Thyroid gland (tissue), 4 donors: Measurements from ENCODE around the gene TMEM132D. TPM values are rescaled to one million over a fixed set of nuclear protein-coding genes. Genes with fewer than 3 reads are reported as not detected.

Experiments used
- DNase-seq, 2 donors: peaks; one replicate each; pipeline ENCODE4 v3.0.0-alpha.2; 2019
- H3K27ac ChIP-seq, 3 donors: fragments of 200-600 bp; sonication (generic); 1 replicate in 2 of 3; 2 replicates in 1 of 3; pipeline ENCODE4 v1.5.1; 2016 to 2019; ENCODE audit warnings: mild to moderate bottlenecking in 1 of 3, moderate library complexity in 1 of 3
- H3K27me3 ChIP-seq: fragments of 200-600 bp; sonication (generic); one replicate; pipeline ENCODE4 v1.5.1; 2019
- H3K36me3 ChIP-seq, 2 donors: fragments of 200-600 bp; sonication (generic); one replicate each; pipeline ENCODE4 v1.5.1; 2016 to 2019
- H3K4me1 ChIP-seq, 2 donors: fragments of 200-600 bp; sonication (generic); one replicate each; pipeline ENCODE4 v1.5.1; 2017 to 2019
- H3K4me3 ChIP-seq, 3 donors: fragments of 200-600 bp; sonication (generic); replicated peaks in 1 of 3; 1 replicate in 2 of 3; 2 replicates in 1 of 3; pipeline ENCODE4 v1.5.1; 2016; ENCODE audit warnings: mild to moderate bottlenecking in 1 of 3
- H3K9me3 ChIP-seq: fragments of 200-600 bp; sonication (generic); one replicate; pipeline ENCODE4 v1.5.1; 2017
- POLR2A ChIP-seq, 2 donors: fragments of 450-650 bp; IDR thresholded peaks; one replicate each; pipeline ENCODE4 v1.6.1; 2017; ENCODE audit warnings: antibody characterized with exemption in 2 of 2, mild to moderate bottlenecking in 2 of 2, moderate library complexity in 1 of 2
- WGBS, 2 donors: methylation state at CpG; one replicate each; pipeline ENCODE4 v1.1.5; 2017; 5-methylcytosine and 5-hydroxymethylcytosine counted together
- intact Hi-C: fragments of 100-400 bp; cut with DNase I; formaldehyde crosslinking; loops from one replicate; pipeline ENCODE4 v1.15.1; 2023
- total RNA-seq, 4 donors: library from RNA; depleted of rRNA; stranded (reverse); fragments of >200 nt; gene quantifications; one replicate each; pipeline ENCODE4 v1.2.3, GENCODE V29; 2016
- TF ChIP-seq, protein P1 (sequence below), 6 experiments: fragments of 200-600 bp in 3 of 6; fragments of 450-650 bp in 3 of 6; sonication (generic) in 3 of 6; IDR thresholded peaks; one replicate each; pipeline ENCODE4 v1.5.1; 2016 to 2019; ENCODE audit warnings: antibody characterized with exemption in 6 of 6, mild to moderate bottlenecking in 2 of 6, inconsistent platforms in 1 of 6, moderate library complexity in 1 of 6

Gene TMEM132D
- total RNA-seq, 4 donors from 2014 or later, result not detected

DNA sequence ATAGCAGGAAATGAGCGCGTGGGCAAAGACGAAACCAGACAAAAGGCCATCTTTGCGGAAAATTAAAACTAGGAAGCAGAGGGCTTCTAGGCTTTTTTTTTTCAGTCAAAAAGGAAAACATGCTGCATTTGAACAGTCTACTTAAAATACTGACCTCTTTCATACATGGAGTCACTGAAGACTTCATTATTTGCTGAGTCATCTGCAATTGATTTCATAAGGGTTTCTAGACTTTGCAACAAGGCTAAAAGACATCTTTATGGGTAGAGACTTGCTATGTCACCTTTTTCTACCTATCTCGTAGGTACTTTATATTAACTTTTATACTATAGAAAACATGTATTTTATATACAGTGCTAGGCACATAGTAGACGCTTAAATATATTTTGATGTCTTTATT, 238.4 kb downstream of the TMEM132D start:
- H3K9me3 ChIP-seq, result no peaks in the 10 kb centered on the region
- intact Hi-C loops, result no loop called here
- no peaks in the 10 kb centered on the region for H3K4me1 ChIP-seq
- TF ChIP-seq, protein P1, sequence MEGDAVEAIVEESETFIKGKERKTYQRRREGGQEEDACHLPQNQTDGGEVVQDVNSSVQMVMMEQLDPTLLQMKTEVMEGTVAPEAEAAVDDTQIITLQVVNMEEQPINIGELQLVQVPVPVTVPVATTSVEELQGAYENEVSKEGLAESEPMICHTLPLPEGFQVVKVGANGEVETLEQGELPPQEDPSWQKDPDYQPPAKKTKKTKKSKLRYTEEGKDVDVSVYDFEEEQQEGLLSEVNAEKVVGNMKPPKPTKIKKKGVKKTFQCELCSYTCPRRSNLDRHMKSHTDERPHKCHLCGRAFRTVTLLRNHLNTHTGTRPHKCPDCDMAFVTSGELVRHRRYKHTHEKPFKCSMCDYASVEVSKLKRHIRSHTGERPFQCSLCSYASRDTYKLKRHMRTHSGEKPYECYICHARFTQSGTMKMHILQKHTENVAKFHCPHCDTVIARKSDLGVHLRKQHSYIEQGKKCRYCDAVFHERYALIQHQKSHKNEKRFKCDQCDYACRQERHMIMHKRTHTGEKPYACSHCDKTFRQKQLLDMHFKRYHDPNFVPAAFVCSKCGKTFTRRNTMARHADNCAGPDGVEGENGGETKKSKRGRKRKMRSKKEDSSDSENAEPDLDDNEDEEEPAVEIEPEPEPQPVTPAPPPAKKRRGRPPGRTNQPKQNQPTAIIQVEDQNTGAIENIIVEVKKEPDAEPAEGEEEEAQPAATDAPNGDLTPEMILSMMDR (IDR thresholded peaks at IDR 0.05), result no peak
- TF ChIP-seq POLR2A (IDR thresholded peaks at IDR 0.05), result no peak
- H3K36me3 ChIP-seq, result no peaks in the 10 kb centered on the region
- DNase-seq, result no peak
- no peaks in the 10 kb centered on the region for H3K27me3 ChIP-seq
- H3K27ac ChIP-seq, result no peak overlapping the region
- H3K4me3 ChIP-seq, result no peak overlapping the region
- 78 to 87% methylated on average over 6 of the region's 6 CpGs for WGBS, 2 donors

DNA sequence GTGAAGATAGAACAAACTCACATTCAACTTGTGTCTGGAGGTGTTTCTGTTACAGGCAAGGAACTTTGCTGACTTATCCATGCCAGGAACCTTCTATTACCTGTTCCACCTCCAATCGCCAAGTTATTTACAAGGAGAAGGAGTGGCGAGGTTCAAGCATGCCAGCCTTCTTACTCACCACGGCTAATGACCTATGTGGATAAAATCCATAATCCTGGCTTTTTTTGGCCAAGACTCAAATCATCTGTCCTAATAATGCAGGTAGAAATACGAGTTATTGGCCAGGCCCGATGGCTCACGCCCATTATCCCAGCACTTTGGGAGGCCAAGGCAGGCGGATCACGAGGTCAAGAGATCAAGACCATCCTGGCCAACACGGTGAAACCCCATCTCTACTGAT, 241.6 kb downstream of the TMEM132D start:
- TF ChIP-seq POLR2A (IDR thresholded peaks at IDR 0.05), result no peak
- TF ChIP-seq, protein P1 (IDR thresholded peaks at IDR 0.05), result no peak
- Histone ChIP-seq H3K36me3 (no peaks in the 10 kb centered on the region), H3K27ac (no peak overlapping the region), H3K9me3 (no peaks in the 10 kb centered on the region), H3K4me3 (no peak overlapping the region), H3K27me3 (no peaks in the 10 kb centered on the region), H3K4me1 (no peaks in the 10 kb centered on the region)
- DNase-seq, result no peak
- intact Hi-C loops, result no loop called here
- WGBS, 2 donors, result 91 to 92% methylated on average over 9 of the region's 9 CpGs

DNA sequence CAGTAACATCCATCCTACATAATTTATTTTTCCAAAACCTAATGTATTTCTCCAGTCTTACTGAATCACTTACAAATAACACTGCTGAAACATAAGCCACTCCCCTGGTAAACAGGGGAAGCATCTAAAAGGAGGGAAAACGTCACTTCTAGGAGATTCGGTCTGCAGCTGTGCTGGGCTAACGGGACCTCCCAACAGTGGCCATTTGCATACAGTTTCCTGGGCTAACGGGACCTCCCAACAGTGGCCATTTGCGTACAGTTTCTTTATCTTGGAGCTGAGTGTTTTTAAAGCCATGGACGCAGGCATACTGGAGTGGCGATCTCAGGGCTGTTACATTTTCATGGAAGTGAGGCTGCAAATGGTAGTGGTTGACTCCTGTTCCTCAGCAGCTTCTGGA, 242.9 kb downstream of the TMEM132D start:
- no peaks in the 10 kb centered on the region for H3K27me3 ChIP-seq
- intact Hi-C loops, result no loop called here
- H3K9me3 ChIP-seq, result no peaks in the 10 kb centered on the region
- TF ChIP-seq, protein P1 (IDR thresholded peaks at IDR 0.05), result no peak
- TF ChIP-seq POLR2A (IDR thresholded peaks at IDR 0.05), result no peak
- WGBS, 2 donors, result 42 to 68% methylated on average over 7 of the region's 7 CpGs
- no peak for DNase-seq
- H3K27ac ChIP-seq, result no peak overlapping the region
- H3K36me3 ChIP-seq, result no peaks in the 10 kb centered on the region
- H3K4me1 ChIP-seq, result no peaks in the 10 kb centered on the region
- no peak overlapping the region for H3K4me3 ChIP-seq

DNA sequence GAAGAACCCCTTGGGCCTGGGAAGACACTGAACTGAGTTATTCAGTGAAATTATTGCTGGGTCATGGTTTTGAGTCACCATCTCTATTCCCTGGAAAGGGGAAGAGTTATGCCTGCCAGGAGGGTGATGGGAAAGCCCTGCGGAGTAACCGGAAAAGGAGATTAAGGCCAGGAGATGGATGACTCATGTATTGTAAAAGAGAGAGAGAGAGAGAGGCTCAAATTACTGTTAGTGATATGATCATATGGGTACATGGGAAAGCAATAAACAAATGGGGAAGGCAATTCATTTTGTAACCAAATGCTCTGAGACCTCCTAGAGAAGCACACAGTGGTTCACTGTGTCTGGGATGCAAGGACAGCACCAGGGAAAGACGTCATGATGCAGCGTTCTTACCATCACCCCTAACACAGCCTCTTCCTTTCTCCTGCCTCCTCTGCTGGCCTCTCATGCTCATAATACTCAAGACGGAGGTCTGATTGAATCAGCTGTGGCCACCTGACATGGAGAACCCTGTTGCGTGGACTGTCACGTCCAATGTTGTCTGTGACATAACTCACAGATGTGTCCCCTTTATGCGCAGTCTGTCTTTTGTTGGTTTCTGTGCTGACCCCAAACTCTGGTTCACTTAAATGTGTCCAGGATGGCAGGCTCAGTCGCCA, 243.7 kb downstream of the TMEM132D start:
- no peaks in the 10 kb centered on the region for H3K36me3 ChIP-seq
- H3K27ac ChIP-seq, result no peak overlapping the region
- 82 to 86% methylated on average over 9 of the region's 9 CpGs for WGBS, 2 donors
- no peaks in the 10 kb centered on the region for H3K27me3 ChIP-seq
- intact Hi-C loops, result no loop called here
- no peak overlapping the region for H3K4me3 ChIP-seq
- no peaks in the 10 kb centered on the region for H3K9me3 ChIP-seq
- H3K4me1 ChIP-seq, result no peaks in the 10 kb centered on the region
- TF ChIP-seq POLR2A (IDR thresholded peaks at IDR 0.05), result no peak
- TF ChIP-seq, protein P1 (IDR thresholded peaks at IDR 0.05), result no peak
- no peak for DNase-seq

DNA sequence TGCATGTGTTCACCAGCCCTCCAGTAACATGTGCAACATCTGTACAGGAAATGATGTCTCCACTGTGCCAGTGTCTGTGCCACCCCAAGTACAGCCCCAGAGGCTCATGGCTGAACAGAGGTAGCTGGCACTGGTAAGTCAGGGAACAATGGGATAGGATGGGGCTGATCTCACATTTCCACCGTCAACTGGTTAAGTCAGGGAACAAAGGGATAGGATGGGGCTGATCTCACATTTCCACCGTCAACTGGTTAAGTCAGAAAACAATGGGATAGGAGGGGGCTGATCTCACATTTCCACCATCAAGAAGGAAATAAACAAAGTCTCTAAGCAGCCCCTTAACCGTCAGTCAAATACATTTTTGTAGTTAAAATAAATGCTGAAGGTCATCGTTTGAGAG, 246.6 kb downstream of the TMEM132D start:
- no peak for DNase-seq
- H3K4me3 ChIP-seq, result no peak overlapping the region
- no peaks in the 10 kb centered on the region for H3K36me3 ChIP-seq
- no peak overlapping the region for H3K27ac ChIP-seq
- 25 to 27% methylated on average over 4 of the region's 4 CpGs for WGBS, 2 donors
- TF ChIP-seq POLR2A (IDR thresholded peaks at IDR 0.05), result no peak
- TF ChIP-seq, protein P1 (IDR thresholded peaks at IDR 0.05), result no peak
- intact Hi-C loops, result no loop called here
- no peaks in the 10 kb centered on the region for H3K4me1 ChIP-seq
- no peaks in the 10 kb centered on the region for H3K27me3 ChIP-seq
- H3K9me3 ChIP-seq, result no peaks in the 10 kb centered on the region
